ENCODE measurements around the gene PRR19. TPM values are rescaled to one million over a fixed set of nuclear protein-coding genes. Genes with fewer than 3 reads are reported as not detected.
"Not testable (repeated sequence)": the region's sequence is repeated elsewhere in the genome, so short reads cannot be mapped to it uniquely, and the experiment has no call there.

Gene PRR19
- polyA plus RNA-seq = 1 to 10 TPM in 1 of 2 donors, under 1 TPM in 1; 0.81 to 1.1 TPM

GRCh38 chr19:42301646-42302203 is at the start of gene PRR19:
Gene PRR19, plus strand, starts transcription at chr19:42302132. Its CDS starts 7,453 bp downstream, at chr19:42309585.
- WGBS, 2 donors = 4 to 5% methylated on average over 18 to 21 of the region's 21 CpGs
- H3K9me3 ChIP-seq (ENCODE audit: control insufficient read depth in 2 of 2, insufficient read depth in 1 of 2, low read depth in 1 of 2, low read length in 1 of 2) = no peaks in the 10 kb centered on the region
- H3K4me3 ChIP-seq (ENCODE audit: low read depth in 1 of 2, low read length in 2 of 2) = peak within 1 kb of the TSS; percentile 57 to 68
- H3K27ac ChIP-seq (ENCODE audit: low read depth in 2 of 2, low read length in 1 of 2) = peak within 1 kb of the TSS; percentile 52 to 62
- peaks cover 0 to 5% of the 10 kb centered on the region in 2 donors for H3K36me3 ChIP-seq (ENCODE audit: control insufficient read depth in 2 of 2, insufficient read depth in 2 of 2, low read length in 1 of 2)
- peaks cover 5% of the 10 kb centered on the region in 2 donors for H3K4me1 ChIP-seq (ENCODE audit: control insufficient read depth in 2 of 2, insufficient read depth in 2 of 2, low read length in 1 of 2)
- no peaks in the 10 kb centered on the region for H3K27me3 ChIP-seq (ENCODE audit: control insufficient read depth in 1 of 2, insufficient read depth in 2 of 2, low read length in 2 of 2)

DNA sequence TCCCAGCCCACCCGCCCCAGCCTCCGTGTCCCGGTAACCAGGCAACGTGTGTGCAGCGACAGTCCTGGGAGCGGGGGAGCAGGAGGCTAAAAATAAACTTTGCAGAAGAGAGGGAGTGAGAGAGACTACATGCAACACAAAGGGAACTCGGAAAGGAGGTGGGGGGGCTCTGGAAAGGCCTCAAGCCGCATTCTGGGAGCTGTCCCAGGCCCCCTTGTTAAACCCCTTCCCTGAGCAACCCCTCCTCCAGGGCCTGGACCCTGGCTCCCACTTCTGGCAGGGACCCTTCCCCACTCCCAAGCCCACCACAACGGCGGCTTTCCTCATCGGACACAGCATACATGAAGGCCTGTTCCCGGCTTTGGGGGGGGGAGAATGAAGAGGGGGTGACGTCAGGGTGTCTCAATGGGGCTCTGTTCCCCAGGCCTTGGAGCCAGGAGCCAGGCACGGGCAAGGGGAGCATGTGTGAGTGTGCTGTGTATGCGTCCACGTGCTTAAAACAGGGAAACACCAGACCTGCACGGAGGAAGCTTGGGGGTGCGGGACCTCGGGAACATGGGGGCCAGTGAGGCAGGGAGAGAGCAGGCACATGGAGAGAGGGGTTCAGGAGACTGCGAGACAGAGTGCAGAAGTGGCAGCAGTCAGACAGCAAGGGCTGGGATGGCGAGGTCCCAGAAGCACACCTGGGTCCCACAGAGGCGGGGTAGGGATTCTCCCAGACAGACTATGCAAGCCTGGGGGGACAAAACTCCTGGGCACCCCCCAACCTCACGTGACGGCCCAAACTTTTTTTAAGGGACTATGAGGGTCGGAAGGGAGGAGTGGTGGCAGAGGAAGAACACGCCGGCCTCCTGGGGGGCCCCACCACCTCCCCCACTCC is 49.3 kb upstream of the PRR19 start:
- H3K27me3 ChIP-seq (ENCODE audit: control insufficient read depth in 1 of 2, insufficient read depth in 2 of 2, low read length in 2 of 2) = no peaks in the 10 kb centered on the region
- peaks cover 0 to 7% of the 10 kb centered on the region in 2 donors for H3K36me3 ChIP-seq (ENCODE audit: control insufficient read depth in 2 of 2, insufficient read depth in 2 of 2, low read length in 1 of 2)
- peak overlapping the region; percentile 96 to 99 for H3K27ac ChIP-seq (ENCODE audit: low read depth in 2 of 2, low read length in 1 of 2)
- H3K9me3 ChIP-seq (ENCODE audit: control insufficient read depth in 2 of 2, insufficient read depth in 1 of 2, low read depth in 1 of 2, low read length in 1 of 2) = no peaks in the 10 kb centered on the region
- H3K4me1 ChIP-seq (ENCODE audit: control insufficient read depth in 2 of 2, insufficient read depth in 2 of 2, low read length in 1 of 2) = peaks cover 6 to 24% of the 10 kb centered on the region in 2 donors
- H3K4me3 ChIP-seq (ENCODE audit: low read depth in 1 of 2, low read length in 2 of 2) = peak overlapping the region; percentile 73 to 76
- 7 to 10% methylated on average over 25 to 27 of the region's 27 CpGs for WGBS, 2 donors

- Histone ChIP-seq H3K36me3 (ENCODE audit: control insufficient read depth in 2 of 2, insufficient read depth in 2 of 2, low read length in 1 of 2) (peaks cover 0 to 7% of the 10 kb centered on the region in 2 donors), H3K4me3 (ENCODE audit: low read depth in 1 of 2, low read length in 2 of 2) (peak overlapping the region; percentile 76 to 93), H3K27me3 (ENCODE audit: control insufficient read depth in 1 of 2, insufficient read depth in 2 of 2, low read length in 2 of 2) (no peaks in the 10 kb centered on the region), H3K4me1 (ENCODE audit: control insufficient read depth in 2 of 2, insufficient read depth in 2 of 2, low read length in 1 of 2) (peaks cover 6 to 24% of the 10 kb centered on the region in 2 donors), H3K9me3 (ENCODE audit: control insufficient read depth in 2 of 2, insufficient read depth in 1 of 2, low read depth in 1 of 2, low read length in 1 of 2) (no peaks in the 10 kb centered on the region), H3K27ac (ENCODE audit: low read depth in 2 of 2, low read length in 1 of 2) (peak overlapping the region; percentile 96 to 99)
- 1% methylated on average over 26 to 65 of the region's 71 CpGs for WGBS, 2 donors
These were observed 48.5 kb upstream of the PRR19 start for GRCh38 chr19:42253245-42254088.

DNA sequence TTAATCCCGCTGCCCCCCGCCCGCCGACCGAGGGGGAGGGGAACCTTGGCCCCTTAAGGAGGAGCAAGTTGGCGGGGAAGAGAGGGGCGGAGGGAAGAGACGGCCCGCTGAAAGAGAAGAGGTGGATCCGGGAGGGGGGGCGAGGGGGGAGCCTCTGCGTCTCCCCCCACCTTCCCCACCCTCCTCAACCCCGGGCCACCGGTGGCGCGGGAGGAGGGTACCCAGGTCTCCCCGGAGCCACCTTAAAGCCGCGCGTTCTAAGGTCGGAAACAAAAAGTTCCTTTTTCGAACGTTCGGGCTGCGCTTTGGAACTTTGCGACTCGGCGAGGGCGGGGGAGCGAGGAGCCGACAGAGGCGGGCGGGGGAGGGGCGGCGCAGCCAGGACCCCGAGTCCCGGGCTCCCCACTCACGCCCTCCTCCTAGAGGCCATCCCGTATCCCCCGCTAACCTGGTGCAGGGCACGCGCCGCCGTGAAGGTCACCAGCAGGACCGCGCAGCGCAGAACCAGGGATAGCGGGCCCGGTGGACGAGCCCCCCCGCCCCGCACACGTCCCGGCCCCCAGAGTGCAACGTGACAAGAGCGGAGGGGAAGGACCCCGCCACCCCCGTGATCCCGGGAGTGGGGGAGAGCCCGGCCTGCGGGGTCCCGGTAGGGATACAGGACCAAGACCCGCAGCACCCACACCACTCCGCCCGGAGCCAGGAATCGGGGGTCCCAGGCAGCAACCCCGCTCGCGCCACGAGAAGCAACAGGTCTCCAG is 47.7 kb upstream of the PRR19 start:
- H3K9me3 ChIP-seq (ENCODE audit: control insufficient read depth in 2 of 2, insufficient read depth in 1 of 2, low read depth in 1 of 2, low read length in 1 of 2) = no peaks in the 10 kb centered on the region
- WGBS, 2 donors = 0 to 1% methylated on average over 55 to 70 of the region's 70 CpGs
- peak overlapping the region; percentile 76 to 93 for H3K4me3 ChIP-seq (ENCODE audit: low read depth in 1 of 2, low read length in 2 of 2)
- H3K4me1 ChIP-seq (ENCODE audit: control insufficient read depth in 2 of 2, insufficient read depth in 2 of 2, low read length in 1 of 2) = peaks cover 6 to 24% of the 10 kb centered on the region in 2 donors
- H3K27me3 ChIP-seq (ENCODE audit: control insufficient read depth in 1 of 2, insufficient read depth in 2 of 2, low read length in 2 of 2) = no peaks in the 10 kb centered on the region
- no peaks in the 10 kb centered on the region for H3K36me3 ChIP-seq (ENCODE audit: control insufficient read depth in 2 of 2, insufficient read depth in 2 of 2, low read length in 1 of 2)
- peak overlapping the region; percentile 96 to 99 for H3K27ac ChIP-seq (ENCODE audit: low read depth in 2 of 2, low read length in 1 of 2)

DNA sequence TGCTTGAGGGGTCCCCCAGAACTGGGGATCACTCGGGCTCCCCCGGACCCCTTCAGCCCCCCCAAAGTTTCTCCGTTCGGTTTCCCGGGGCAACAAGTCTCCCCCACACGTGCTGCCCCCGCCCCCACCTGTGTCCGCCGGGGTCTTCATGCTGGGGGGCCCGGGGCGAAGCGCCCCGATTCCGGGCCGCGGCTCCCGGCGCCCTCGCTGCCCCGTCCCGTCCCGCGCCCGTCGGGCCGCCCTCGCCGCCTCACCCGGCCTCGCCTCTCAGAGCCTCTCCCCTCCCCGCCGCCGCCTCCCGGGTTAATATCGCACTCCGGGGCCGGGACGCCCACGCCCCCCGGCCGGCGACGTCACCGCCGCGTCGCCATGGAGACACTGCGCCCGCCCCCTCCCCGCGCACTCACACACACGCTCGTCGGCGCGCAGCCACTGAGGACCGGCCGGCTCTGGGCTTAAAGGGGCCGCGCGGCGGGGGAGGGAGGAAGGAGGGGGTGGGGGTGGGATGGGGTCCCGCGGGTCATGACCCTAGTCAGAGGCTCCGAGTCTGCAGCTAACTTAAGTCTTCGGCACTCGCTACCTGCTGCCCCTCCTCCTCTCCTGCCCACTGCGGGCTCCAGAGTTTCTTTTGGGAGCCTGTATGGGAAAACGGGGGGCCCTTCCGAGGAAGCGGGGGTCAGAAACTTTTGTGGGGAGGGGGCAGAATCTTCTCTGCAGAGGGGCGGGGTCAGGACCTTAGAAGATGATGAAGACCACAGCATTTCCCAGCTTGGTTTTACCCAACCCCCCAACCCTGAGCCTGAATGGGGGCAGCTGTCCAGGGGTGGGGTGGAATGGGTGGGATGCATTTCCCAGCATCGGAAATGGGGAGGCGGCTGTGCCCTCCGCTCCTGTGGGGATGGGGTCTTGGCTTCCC is 46.8 kb upstream of the PRR19 start, which contains the start of gene ERF:
ERF (minus strand) TSS at position 279 of the 916 bp plus-strand sequence; CDS start at position 150, 129 bp downstream.
- Histone ChIP-seq H3K4me1 (ENCODE audit: control insufficient read depth in 2 of 2, insufficient read depth in 2 of 2, low read length in 1 of 2) (peaks cover 6 to 23% of the 10 kb centered on the region in 2 donors), H3K4me3 (ENCODE audit: low read depth in 1 of 2, low read length in 2 of 2) (peak within 1 kb of the TSS; percentile 76 to 93), H3K9me3 (ENCODE audit: control insufficient read depth in 2 of 2, insufficient read depth in 1 of 2, low read depth in 1 of 2, low read length in 1 of 2) (no peaks in the 10 kb centered on the region), H3K27ac (ENCODE audit: low read depth in 2 of 2, low read length in 1 of 2) (peak within 1 kb of the TSS; percentile 96 to 99), H3K36me3 (ENCODE audit: control insufficient read depth in 2 of 2, insufficient read depth in 2 of 2, low read length in 1 of 2) (no peaks in the 10 kb centered on the region), H3K27me3 (ENCODE audit: control insufficient read depth in 1 of 2, insufficient read depth in 2 of 2, low read length in 2 of 2) (no peaks in the 10 kb centered on the region)
- WGBS, 2 donors = 0 to 1% methylated on average over 29 to 75 of the region's 75 CpGs

GRCh38 chr19:42255766-42256745 is 45.9 kb upstream of the PRR19 start:
- H3K4me1 ChIP-seq (ENCODE audit: control insufficient read depth in 2 of 2, insufficient read depth in 2 of 2, low read length in 1 of 2) = peaks cover 2 to 15% of the 10 kb centered on the region in 2 donors
- no peaks in the 10 kb centered on the region for H3K9me3 ChIP-seq (ENCODE audit: control insufficient read depth in 2 of 2, insufficient read depth in 1 of 2, low read depth in 1 of 2, low read length in 1 of 2)
- H3K27me3 ChIP-seq (ENCODE audit: control insufficient read depth in 1 of 2, insufficient read depth in 2 of 2, low read length in 2 of 2) = no peaks in the 10 kb centered on the region
- H3K27ac ChIP-seq (ENCODE audit: low read depth in 2 of 2, low read length in 1 of 2) = peak overlapping the region; percentile 96 to 99
- WGBS, 2 donors = 6 to 8% methylated on average over 38 of the region's 38 CpGs
- no peaks in the 10 kb centered on the region for H3K36me3 ChIP-seq (ENCODE audit: control insufficient read depth in 2 of 2, insufficient read depth in 2 of 2, low read length in 1 of 2)
- H3K4me3 ChIP-seq (ENCODE audit: low read depth in 1 of 2, low read length in 2 of 2) = peak overlapping the region; percentile 25 to 76

DNA sequence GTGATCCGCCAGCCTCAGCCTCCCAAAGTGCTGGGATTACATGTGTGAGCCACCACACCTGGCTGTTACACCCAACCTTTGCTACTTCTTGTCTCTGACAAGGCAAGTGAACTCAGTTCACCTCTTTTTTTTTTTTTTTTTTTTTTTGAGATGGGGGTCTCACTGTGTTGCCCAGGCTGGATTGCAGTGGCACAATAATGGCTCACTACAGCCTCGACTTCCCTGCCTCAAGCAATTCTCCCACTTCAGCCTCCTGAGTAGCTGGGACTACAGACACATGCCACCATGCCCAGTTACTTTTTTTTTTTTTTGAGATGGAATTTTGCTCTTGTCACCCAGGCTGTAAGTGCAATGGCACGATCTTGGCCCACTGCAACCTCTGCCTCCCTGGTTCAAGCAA is 44.1 kb upstream of the PRR19 start:
- H3K36me3 ChIP-seq (ENCODE audit: control insufficient read depth in 2 of 2, insufficient read depth in 2 of 2, low read length in 1 of 2); H3K4me1 ChIP-seq (ENCODE audit: control insufficient read depth in 2 of 2, insufficient read depth in 2 of 2, low read length in 1 of 2); H3K27me3 ChIP-seq (ENCODE audit: control insufficient read depth in 1 of 2, insufficient read depth in 2 of 2, low read length in 2 of 2); H3K27ac ChIP-seq (ENCODE audit: low read depth in 2 of 2, low read length in 1 of 2); H3K4me3 ChIP-seq (ENCODE audit: low read depth in 1 of 2, low read length in 2 of 2); H3K9me3 ChIP-seq (ENCODE audit: control insufficient read depth in 2 of 2, insufficient read depth in 1 of 2, low read depth in 1 of 2, low read length in 1 of 2): not testable (repeated sequence)
- 82 to 93% methylated on average over 3 of the region's 3 CpGs for WGBS, 2 donors
